ACC112 (cell line): Measurements from ENCODE around the gene MEGF11.

Experiments
- H2AFZ ChIP-seq: fragments of 200-600 bp; sonication (generic); one replicate; pipeline ENCODE4 v1.6.0; 2017; ENCODE audit warnings: antibody characterized with exemption, low read length; ENCODE audit not compliant: unreplicated experiment
- H3K27ac ChIP-seq: fragments of 200-600 bp; sonication (generic); 2 replicates; pipeline ENCODE4 v1.5.1; 2014; ENCODE audit warnings: low read depth, mild to moderate bottlenecking, antibody characterized with exemption, low read length, moderate library complexity
- H3K27me3 ChIP-seq: fragments of 200-600 bp; sonication (generic); 2 replicates; pipeline ENCODE4 v1.6.1; 2014; ENCODE audit warnings: mild to moderate bottlenecking, antibody characterized with exemption, low read length, moderate library complexity, mixed read lengths; ENCODE audit not compliant: insufficient read depth
- H3K36me3 ChIP-seq: fragments of 200-600 bp; sonication (generic); 2 replicates; pipeline ENCODE4 v1.6.1; 2016; ENCODE audit warnings: mild to moderate bottlenecking, antibody characterized with exemption, low read length, moderate library complexity, mixed read lengths; ENCODE audit not compliant: insufficient read depth
- H3K4me1 ChIP-seq: fragments of 200-600 bp; sonication (generic); one replicate; pipeline ENCODE4 v1.6.1; 2016; ENCODE audit warnings: low read length, mixed read lengths; ENCODE audit not compliant: insufficient read depth, unreplicated experiment, control insufficient read depth
- H3K4me3 ChIP-seq: fragments of 200-600 bp; sonication (generic); 2 replicates; pipeline ENCODE4 v1.5.1; 2014; ENCODE audit warnings: mild to moderate bottlenecking, low read depth, low read length
- H3K79me2 ChIP-seq: fragments of 200-600 bp; sonication (generic); one replicate; pipeline ENCODE4 v1.6.0; 2016; ENCODE audit warnings: low read length; ENCODE audit not compliant: control insufficient read depth, unreplicated experiment, insufficient read depth

The MEGF11 gene

GRCh38 chr15:65968511-65968910, 285.0 kb downstream of the MEGF11 start:
- no peaks in the 10 kb centered on the region for H3K36me3 ChIP-seq
- no peaks in the 10 kb centered on the region for H3K4me1 ChIP-seq
- no peak overlapping the region for H2AFZ ChIP-seq
- no peak overlapping the region for H3K4me3 ChIP-seq
- no peaks in the 10 kb centered on the region for H3K79me2 ChIP-seq
- peaks cover 83% of the 10 kb centered on the region for H3K27me3 ChIP-seq
- H3K27ac ChIP-seq: no peak overlapping the region

- no peaks in the 10 kb centered on the region for H3K36me3 ChIP-seq
- H3K27me3 ChIP-seq: peaks cover 83% of the 10 kb centered on the region
- H3K4me3 ChIP-seq: no peak overlapping the region
- H3K79me2 ChIP-seq: no peaks in the 10 kb centered on the region
- no peak overlapping the region for H2AFZ ChIP-seq
- H3K27ac ChIP-seq: no peak overlapping the region
- H3K4me1 ChIP-seq: peaks cover 3% of the 10 kb centered on the region
Measured at GRCh38 chr15:65964792-65965433, 288.6 kb downstream of the MEGF11 start.

- Histone ChIP-seq H3K27ac (no peak overlapping the region), H3K27me3 (peaks cover 80% of the 10 kb centered on the region), H3K36me3 (no peaks in the 10 kb centered on the region), H3K4me1 (peaks cover 3% of the 10 kb centered on the region), H2AFZ (no peak overlapping the region), H3K4me3 (no peak overlapping the region), H3K79me2 (no peaks in the 10 kb centered on the region)
Measured at GRCh38 chr15:65963911-65964482, 289.6 kb downstream of the MEGF11 start.

GRCh38 chr15:65963358-65963757, 290.2 kb downstream of the MEGF11 start:
- H3K4me3 ChIP-seq: no peak overlapping the region
- no peaks in the 10 kb centered on the region for H3K36me3 ChIP-seq
- H3K4me1 ChIP-seq: peaks cover 3% of the 10 kb centered on the region
- H2AFZ ChIP-seq: no peak overlapping the region
- H3K79me2 ChIP-seq: no peaks in the 10 kb centered on the region
- no peak overlapping the region for H3K27ac ChIP-seq
- peaks cover 80% of the 10 kb centered on the region for H3K27me3 ChIP-seq

GRCh38 chr15:65962187-65962586, 291.4 kb downstream of the MEGF11 start:
- H3K4me1 ChIP-seq: peaks cover 3% of the 10 kb centered on the region
- no peak overlapping the region for H3K4me3 ChIP-seq
- no peak overlapping the region for H3K27ac ChIP-seq
- H3K79me2 ChIP-seq: no peaks in the 10 kb centered on the region
- no peak overlapping the region for H2AFZ ChIP-seq
- H3K27me3 ChIP-seq: peaks cover 73% of the 10 kb centered on the region
- H3K36me3 ChIP-seq: no peaks in the 10 kb centered on the region

- peaks cover 60% of the 10 kb centered on the region for H3K27me3 ChIP-seq
- H3K4me1 ChIP-seq: peaks cover 3% of the 10 kb centered on the region
- no peak overlapping the region for H3K27ac ChIP-seq
- H2AFZ ChIP-seq: no peak overlapping the region
- no peaks in the 10 kb centered on the region for H3K36me3 ChIP-seq
- H3K79me2 ChIP-seq: no peaks in the 10 kb centered on the region
- H3K4me3 ChIP-seq: no peak overlapping the region
Measured at GRCh38 chr15:65960586-65960985, 293.0 kb downstream of the MEGF11 start.

DNA sequence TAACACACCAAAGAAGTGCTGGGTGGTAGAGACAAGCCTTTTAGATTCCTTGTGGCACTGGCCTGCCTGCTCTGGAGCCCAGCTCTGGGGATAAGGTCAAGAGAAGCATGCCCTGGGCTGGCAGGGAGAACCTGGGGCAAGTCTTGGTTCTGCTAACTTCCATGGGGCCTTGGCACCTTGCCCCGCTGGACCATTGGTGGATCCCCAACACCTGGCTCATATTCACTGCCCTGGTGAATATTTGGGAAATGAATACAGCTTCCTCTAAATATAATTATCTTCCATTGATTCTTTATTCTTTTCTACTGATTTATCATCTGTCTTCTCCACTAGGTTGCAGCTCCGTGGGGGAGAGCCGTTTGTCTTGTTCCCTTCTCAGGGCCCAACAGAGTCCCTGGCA, 294.7 kb downstream of the MEGF11 start:
- H3K27me3 ChIP-seq: peaks cover 66% of the 10 kb centered on the region
- no peaks in the 10 kb centered on the region for H3K36me3 ChIP-seq
- no peak overlapping the region for H2AFZ ChIP-seq
- no peak overlapping the region for H3K27ac ChIP-seq
- H3K4me3 ChIP-seq: no peak overlapping the region
- H3K79me2 ChIP-seq: no peaks in the 10 kb centered on the region
- H3K4me1 ChIP-seq: peaks cover 3% of the 10 kb centered on the region

- no peak overlapping the region for H3K4me3 ChIP-seq
- H3K79me2 ChIP-seq: no peaks in the 10 kb centered on the region
- no peak overlapping the region for H3K27ac ChIP-seq
- peaks cover 66% of the 10 kb centered on the region for H3K27me3 ChIP-seq
- no peaks in the 10 kb centered on the region for H3K36me3 ChIP-seq
- peaks cover 3% of the 10 kb centered on the region for H3K4me1 ChIP-seq
- no peak overlapping the region for H2AFZ ChIP-seq
Measured at GRCh38 chr15:65957451-65957850, 296.1 kb downstream of the MEGF11 start.

DNA sequence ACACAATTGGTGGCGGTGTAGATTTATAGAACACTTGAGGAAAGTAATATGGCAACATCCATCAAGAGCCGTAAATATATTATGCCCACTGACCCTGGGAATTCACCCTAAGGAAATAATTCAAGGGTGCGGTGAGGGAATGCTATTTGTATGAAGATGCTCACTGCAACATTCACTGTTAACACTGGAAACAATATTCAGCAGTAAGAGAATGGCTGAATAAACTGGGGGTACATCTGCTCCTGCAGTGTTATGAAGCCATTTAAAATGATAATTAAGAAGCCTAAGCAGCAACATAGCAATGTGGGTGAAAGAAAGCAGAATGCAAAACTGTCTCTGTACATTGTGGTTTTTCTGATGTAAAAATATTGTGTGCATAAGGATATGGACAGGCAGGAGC, 296.7 kb downstream of the MEGF11 start:
- no peaks in the 10 kb centered on the region for H3K4me1 ChIP-seq
- H3K27ac ChIP-seq: no peak overlapping the region
- H3K4me3 ChIP-seq: no peak overlapping the region
- no peak overlapping the region for H2AFZ ChIP-seq
- peaks cover 66% of the 10 kb centered on the region for H3K27me3 ChIP-seq
- no peaks in the 10 kb centered on the region for H3K79me2 ChIP-seq
- no peaks in the 10 kb centered on the region for H3K36me3 ChIP-seq

DNA sequence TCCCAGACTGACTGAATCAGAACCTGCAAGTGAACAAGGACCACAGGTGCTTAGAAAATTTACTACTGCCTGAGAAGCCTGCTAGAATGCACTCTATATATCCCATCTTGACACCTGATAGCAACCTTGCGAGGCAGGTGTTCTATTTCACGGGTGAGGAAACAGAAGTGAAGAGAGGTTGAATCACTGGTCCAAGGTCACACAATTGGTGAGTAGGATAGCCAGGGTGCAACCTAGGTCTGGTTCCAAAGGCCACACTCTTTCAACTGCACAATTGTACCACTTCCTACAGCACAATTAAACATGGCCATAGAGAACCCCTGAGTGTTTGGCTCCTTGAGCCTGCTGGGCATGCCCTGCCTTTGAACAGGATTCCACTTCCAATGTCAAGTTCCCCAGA, 297.2 kb downstream of the MEGF11 start:
- Histone ChIP-seq H2AFZ (no peak overlapping the region), H3K27ac (no peak overlapping the region), H3K27me3 (peaks cover 60% of the 10 kb centered on the region), H3K36me3 (no peaks in the 10 kb centered on the region), H3K79me2 (no peaks in the 10 kb centered on the region), H3K4me1 (no peaks in the 10 kb centered on the region), H3K4me3 (no peak overlapping the region)

- no peaks in the 10 kb centered on the region for H3K36me3 ChIP-seq
- peaks cover 59% of the 10 kb centered on the region for H3K27me3 ChIP-seq
- no peaks in the 10 kb centered on the region for H3K79me2 ChIP-seq
- H3K4me1 ChIP-seq: no peaks in the 10 kb centered on the region
- no peak overlapping the region for H3K4me3 ChIP-seq
- H2AFZ ChIP-seq: no peak overlapping the region
- no peak overlapping the region for H3K27ac ChIP-seq
Measured at GRCh38 chr15:65954289-65954741, 299.2 kb downstream of the MEGF11 start.
